HUES48 (cell line): ENCODE measurements around the gene COL28A1.
A peak's percentile ranks its signal among the peaks of the same experiment; 100 is the strongest.

Source experiments
- H3K27ac ChIP-seq: one replicate; pipeline ENCODE4 v1.7.0; 2013; ENCODE audit warnings: low read depth, low read length, inconsistent platforms
- H3K27me3 ChIP-seq: 2 replicates; pipeline ENCODE4 v1.6.1; 2013; ENCODE audit warnings: mild to moderate bottlenecking, low read length; ENCODE audit not compliant: control insufficient read depth, insufficient read depth
- H3K36me3 ChIP-seq: 2 replicates; pipeline ENCODE4 v1.6.1; 2013; ENCODE audit warnings: low read length; ENCODE audit not compliant: control insufficient read depth, insufficient read depth
- H3K4me1 ChIP-seq: 2 replicates; pipeline ENCODE4 v1.6.1; 2013; ENCODE audit warnings: mild to moderate bottlenecking, low read length; ENCODE audit not compliant: control insufficient read depth, insufficient read depth
- H3K4me3 ChIP-seq: 2 replicates; pipeline ENCODE4 v1.5.1; 2013; ENCODE audit warnings: mild to moderate bottlenecking, low read depth, low read length
- H3K9ac ChIP-seq: 2 replicates; pipeline ENCODE4 v1.6.1; 2013; ENCODE audit warnings: mild to moderate bottlenecking, low read depth, low read length, moderate library complexity
- H3K9me3 ChIP-seq: 2 replicates; pipeline ENCODE4 v1.6.1; 2013; ENCODE audit warnings: low read length; ENCODE audit not compliant: control insufficient read depth, insufficient read depth

COL28A1 gene

GRCh38 chr7:7535691-7536090 lies at the start of gene COL28A1:
TSS of gene COL28A1 (minus strand) at chr7:7535873. CDS start at chr7:7532875, 2,998 bp downstream.
- no peaks in the 10 kb centered on the region for H3K4me1 ChIP-seq
- H3K27ac ChIP-seq = no peak within 1 kb of the TSS
- no peak within 1 kb of the TSS for H3K4me3 ChIP-seq
- H3K27me3 ChIP-seq = no peaks in the 10 kb centered on the region
- H3K9ac ChIP-seq = no peak within 1 kb of the TSS
- H3K36me3 ChIP-seq = no peaks in the 10 kb centered on the region
- H3K9me3 ChIP-seq = no peaks in the 10 kb centered on the region

GRCh38 chr7:7584653-7585052 lies 49.0 kb upstream of the COL28A1 start:
- Histone ChIP-seq H3K9ac (no peak overlapping the region), H3K9me3 (no peaks in the 10 kb centered on the region), H3K4me1 (peaks cover 12% of the 10 kb centered on the region), H3K27ac (no peak overlapping the region), H3K27me3 (no peaks in the 10 kb centered on the region), H3K4me3 (no peak overlapping the region), H3K36me3 (peaks cover 30% of the 10 kb centered on the region)

GRCh38 chr7:7583731-7584130 lies 48.1 kb upstream of the COL28A1 start:
- no peaks in the 10 kb centered on the region for H3K9me3 ChIP-seq
- peaks cover 12% of the 10 kb centered on the region for H3K4me1 ChIP-seq
- H3K9ac ChIP-seq = no peak overlapping the region
- no peak overlapping the region for H3K4me3 ChIP-seq
- no peak overlapping the region for H3K27ac ChIP-seq
- no peaks in the 10 kb centered on the region for H3K27me3 ChIP-seq
- H3K36me3 ChIP-seq = peaks cover 24% of the 10 kb centered on the region

GRCh38 chr7:7582596-7582995 lies 46.9 kb upstream of the COL28A1 start:
- no peak overlapping the region for H3K4me3 ChIP-seq
- no peak overlapping the region for H3K9ac ChIP-seq
- H3K4me1 ChIP-seq = peaks cover 12% of the 10 kb centered on the region
- no peaks in the 10 kb centered on the region for H3K27me3 ChIP-seq
- H3K9me3 ChIP-seq = no peaks in the 10 kb centered on the region
- peaks cover 22% of the 10 kb centered on the region for H3K36me3 ChIP-seq
- no peak overlapping the region for H3K27ac ChIP-seq

- peaks cover 12% of the 10 kb centered on the region for H3K4me1 ChIP-seq
- 0 out of 2 replicates have a peak overlapping the region, but pooled peaks have one; percentile 10 for H3K4me3 ChIP-seq
- H3K36me3 ChIP-seq = peaks cover 22% of the 10 kb centered on the region
- peak overlapping the region; percentile 86 for H3K27ac ChIP-seq
- no peaks in the 10 kb centered on the region for H3K9me3 ChIP-seq
- H3K9ac ChIP-seq = peak overlapping the region; percentile 57
- H3K27me3 ChIP-seq = no peaks in the 10 kb centered on the region
Observed at GRCh38 chr7:7581531-7582179, 46.0 kb upstream of the COL28A1 start.

GRCh38 chr7:7579638-7580037 lies 44.0 kb upstream of the COL28A1 start:
- H3K4me3 ChIP-seq = no peak overlapping the region
- H3K27ac ChIP-seq = no peak overlapping the region
- H3K27me3 ChIP-seq = no peaks in the 10 kb centered on the region
- H3K4me1 ChIP-seq = peaks cover 12% of the 10 kb centered on the region
- H3K9ac ChIP-seq = no peak overlapping the region
- H3K9me3 ChIP-seq = no peaks in the 10 kb centered on the region
- peaks cover 30% of the 10 kb centered on the region for H3K36me3 ChIP-seq

- Histone ChIP-seq H3K4me1 (peaks cover 12% of the 10 kb centered on the region), H3K9ac (no peak overlapping the region), H3K27ac (no peak overlapping the region), H3K36me3 (peaks cover 29% of the 10 kb centered on the region), H3K9me3 (no peaks in the 10 kb centered on the region), H3K27me3 (no peaks in the 10 kb centered on the region), H3K4me3 (no peak overlapping the region)
Observed at GRCh38 chr7:7577888-7578287, 42.2 kb upstream of the COL28A1 start.

- no peak overlapping the region for H3K4me3 ChIP-seq
- no peaks in the 10 kb centered on the region for H3K9me3 ChIP-seq
- H3K36me3 ChIP-seq = peaks cover 38% of the 10 kb centered on the region
- H3K27ac ChIP-seq = no peak overlapping the region
- no peaks in the 10 kb centered on the region for H3K27me3 ChIP-seq
- H3K4me1 ChIP-seq = peaks cover 2% of the 10 kb centered on the region
- no peak overlapping the region for H3K9ac ChIP-seq
Observed at GRCh38 chr7:7576344-7576743, 40.7 kb upstream of the COL28A1 start.

- no peak overlapping the region for H3K9ac ChIP-seq
- peaks cover 51% of the 10 kb centered on the region for H3K36me3 ChIP-seq
- H3K27ac ChIP-seq = no peak overlapping the region
- no peaks in the 10 kb centered on the region for H3K27me3 ChIP-seq
- H3K4me1 ChIP-seq = peaks cover 3% of the 10 kb centered on the region
- H3K4me3 ChIP-seq = no peak overlapping the region
- no peaks in the 10 kb centered on the region for H3K9me3 ChIP-seq
Observed at GRCh38 chr7:7573701-7574100, 38.0 kb upstream of the COL28A1 start.

GRCh38 chr7:7570584-7570983 lies 34.9 kb upstream of the COL28A1 start:
- Histone ChIP-seq H3K36me3 (peaks cover 46% of the 10 kb centered on the region), H3K9ac (no peak overlapping the region), H3K4me1 (peaks cover 21% of the 10 kb centered on the region), H3K9me3 (no peaks in the 10 kb centered on the region), H3K27ac (no peak overlapping the region), H3K27me3 (no peaks in the 10 kb centered on the region), H3K4me3 (no peak overlapping the region)

- no peaks in the 10 kb centered on the region for H3K9me3 ChIP-seq
- peaks cover 38% of the 10 kb centered on the region for H3K36me3 ChIP-seq
- no peak overlapping the region for H3K9ac ChIP-seq
- H3K4me3 ChIP-seq = no peak overlapping the region
- no peak overlapping the region for H3K27ac ChIP-seq
- H3K4me1 ChIP-seq = peaks cover 21% of the 10 kb centered on the region
- no peaks in the 10 kb centered on the region for H3K27me3 ChIP-seq
Observed at GRCh38 chr7:7569615-7570014, 33.9 kb upstream of the COL28A1 start.
